ENCODE data around the gene NR2F1. TPM values are rescaled to one million over a fixed set of nuclear protein-coding genes. Genes with fewer than 3 reads are reported as not detected.

Gene NR2F1
- total and polyA plus RNA-seq, 10 donors: 2.0 to 28.8 (median 11.7) TPM

DNA sequence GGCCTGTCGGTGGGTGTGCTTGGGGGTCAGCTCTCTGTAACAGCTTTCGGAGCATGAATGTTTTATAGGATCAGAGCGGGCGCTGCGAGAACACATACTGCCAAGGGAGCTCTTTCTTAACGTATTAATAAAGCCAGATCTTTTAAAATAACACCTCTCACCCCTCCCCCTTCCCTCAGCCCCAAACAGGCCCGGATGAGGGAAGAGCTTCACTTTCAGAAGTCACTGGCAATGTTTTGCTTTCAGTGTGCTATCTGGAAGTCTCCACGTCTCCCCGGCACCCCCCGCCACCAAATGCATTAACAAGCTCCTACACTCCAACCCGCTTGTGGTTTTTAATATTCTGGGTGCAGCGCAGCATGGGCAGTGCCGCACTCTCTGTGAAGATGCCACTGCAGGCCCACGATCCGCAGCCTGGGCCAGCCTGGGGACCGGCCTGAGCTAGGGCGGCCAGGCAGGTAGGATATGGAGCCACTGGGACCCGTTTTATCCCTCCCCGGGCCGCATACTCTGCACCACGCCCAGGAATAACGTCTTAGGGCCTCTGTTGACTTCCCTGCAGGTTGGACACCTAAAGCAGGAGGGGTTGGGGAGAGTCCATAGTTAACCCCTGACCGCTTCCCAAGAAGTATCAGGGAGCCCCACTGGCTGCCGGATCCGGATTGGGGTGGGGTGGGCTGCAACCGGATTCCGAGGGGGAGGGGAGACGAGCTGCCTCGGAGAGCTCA lies 12.6 kb downstream of the NR2F1 start:
- DNase-seq: no peak
- no peak overlapping the region for H3K27ac ChIP-seq

GRCh38 chr5:93596310-93596675 lies 13.3 kb downstream of the NR2F1 start:
- no peak for DNase-seq
- intact Hi-C loops (cut with DNase I; ENCODE audit: low total_unique reads): no loop called here
- Histone ChIP-seq H3K27me3 (replicated peaks in 1 of 7) (peaks cover 23 to 100% (median 77%) of the 10 kb centered on the region in 7 donors), H3K9me3 (peaks cover 0 to 14% (median 0%) of the 10 kb centered on the region in 8 donors), H3K4me1 (peaks cover 0 to 38% (median 9%) of the 10 kb centered on the region in 6 donors), H3K4me3 (no peak overlapping the region), H3K27ac (no peak overlapping the region), H3K36me3 (peaks cover 0 to 20% (median 0%) of the 10 kb centered on the region in 6 donors)
- no peak for TF ChIP-seq POLR2AphosphoS5 (IDR thresholded peaks at IDR 0.05)
- 18 to 36% (median 22%) methylated on average over 7 to 14 of the region's 14 CpGs for WGBS, 5 donors

More for the DNA sequence above, 12.6 kb downstream of the NR2F1 start:
- intact Hi-C loops (cut with DNase I; ENCODE audit: low total_unique reads): no loop called here
- 26 to 48% (median 35%) methylated on average over 29 of the region's 29 CpGs for WGBS, 5 donors
- TF ChIP-seq POLR2A (IDR thresholded peaks at IDR 0.05) (no peak), POLR2AphosphoS5 (IDR thresholded peaks at IDR 0.05) (no peak), CTCF (IDR thresholded peaks at IDR 0.05 in 8 of 11, conservative IDR thresholded peaks at IDR 0.05 in 3 of 11) (no peak)
- peaks cover 23 to 100% (median 71%) of the 10 kb centered on the region in 7 donors for H3K27me3 ChIP-seq (replicated peaks in 1 of 7)
- H3K36me3 ChIP-seq: peaks cover 0 to 20% (median 0%) of the 10 kb centered on the region in 6 donors
- H3K4me3 ChIP-seq: peak overlapping the region in 1 of 8 donors; percentile 27
- peaks cover 0 to 14% (median 0%) of the 10 kb centered on the region in 8 donors for H3K9me3 ChIP-seq
- peaks cover 0 to 38% (median 9%) of the 10 kb centered on the region in 6 donors for H3K4me1 ChIP-seq

GRCh38 chr5:93596676-93597490 lies 13.9 kb downstream of the NR2F1 start:
- TF ChIP-seq POLR2A (IDR thresholded peaks at IDR 0.05): no peak
- peaks cover 23 to 100% (median 82%) of the 10 kb centered on the region in 7 donors for H3K27me3 ChIP-seq (replicated peaks in 1 of 7)
- peak; percentile 74 for DNase-seq
- H3K27ac ChIP-seq: no peak overlapping the region
- 14 to 23% (median 16%) methylated on average over 20 to 40 of the region's 40 CpGs for WGBS, 5 donors
- intact Hi-C loops (cut with DNase I; ENCODE audit: low total_unique reads): no loop called here
- peaks cover 0 to 40% (median 9%) of the 10 kb centered on the region in 6 donors for H3K4me1 ChIP-seq
- H3K36me3 ChIP-seq: peaks cover 0 to 20% (median 0%) of the 10 kb centered on the region in 6 donors
- H3K4me3 ChIP-seq: peak overlapping the region in 1 of 8 donors; percentile 29
- H3K9me3 ChIP-seq: peaks cover 0 to 14% (median 0%) of the 10 kb centered on the region in 8 donors

DNA sequence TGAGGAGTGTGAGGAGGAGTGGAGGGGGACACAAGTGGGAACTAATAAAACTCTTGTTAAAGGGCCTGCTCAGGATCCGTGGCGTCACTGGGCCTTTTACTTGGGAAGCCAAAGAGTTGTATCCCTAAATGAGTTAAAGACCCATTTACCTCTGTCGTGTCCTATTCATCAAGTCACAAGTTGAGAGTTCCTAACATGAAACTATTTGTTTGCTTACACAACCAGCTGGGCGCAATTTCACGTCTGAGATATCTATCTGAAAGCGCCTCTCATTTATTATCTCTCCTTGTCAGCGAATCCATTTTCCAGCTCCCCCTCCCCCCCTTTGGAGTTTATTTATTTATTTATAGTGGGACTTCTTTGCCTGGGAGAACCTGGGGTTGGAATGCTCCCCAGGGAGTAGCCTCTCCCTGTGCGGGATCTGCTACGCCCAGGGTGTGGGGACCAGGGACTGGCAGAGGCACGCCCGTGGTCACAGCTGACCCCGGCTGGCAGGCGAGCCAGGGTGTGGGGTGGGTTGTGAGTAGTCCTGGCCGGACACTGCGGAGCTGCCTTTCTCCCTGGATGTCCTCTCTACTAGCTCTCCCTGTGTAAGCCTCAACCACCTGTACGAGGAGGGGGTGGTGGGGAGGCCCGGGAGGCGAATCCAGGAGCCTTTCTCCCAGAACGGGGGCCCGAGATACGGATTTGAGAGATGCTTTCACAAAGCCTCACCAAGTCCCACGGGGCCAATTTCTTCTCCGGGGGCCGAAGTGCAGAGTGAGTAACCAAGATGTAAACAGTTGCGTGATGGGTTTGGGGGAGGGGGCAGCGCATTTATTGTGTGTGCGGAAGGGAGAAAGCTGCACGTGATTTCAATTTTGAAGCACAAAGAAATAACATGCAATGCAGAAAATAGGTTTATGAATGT lies 15.3 kb downstream of the NR2F1 start:
- intact Hi-C loops (cut with DNase I; ENCODE audit: low total_unique reads): no loop called here
- Histone ChIP-seq H3K27me3 (replicated peaks in 1 of 7) (peaks cover 23 to 100% (median 95%) of the 10 kb centered on the region in 7 donors), H3K4me3 (no peak overlapping the region), H3K9me3 (peaks cover 0 to 20% (median 0%) of the 10 kb centered on the region in 8 donors), H3K4me1 (peaks cover 0 to 43% (median 9%) of the 10 kb centered on the region in 6 donors), H3K27ac (no peak overlapping the region), H3K36me3 (peaks cover 0 to 17% (median 0%) of the 10 kb centered on the region in 6 donors)
- 26 to 36% (median 30%) methylated on average over 27 to 28 of the region's 28 CpGs for WGBS, 5 donors
- TF ChIP-seq CTCF (IDR thresholded peaks at IDR 0.05 in 8 of 11, conservative IDR thresholded peaks at IDR 0.05 in 3 of 11) (no peak), POLR2AphosphoS5 (IDR thresholded peaks at IDR 0.05) (no peak), POLR2A (IDR thresholded peaks at IDR 0.05) (no peak)
- no peak for DNase-seq
